ENCODE results near the gene FNDC3B. TPM values are rescaled to one million over a fixed set of nuclear protein-coding genes. Genes with fewer than 3 reads are reported as not detected.
A peak's percentile ranks its signal among the peaks of the same experiment; 100 is the strongest.

FNDC3B gene
- total RNA-seq, 1 experiment from 2014 or later, result 48.6 TPM

DNA sequence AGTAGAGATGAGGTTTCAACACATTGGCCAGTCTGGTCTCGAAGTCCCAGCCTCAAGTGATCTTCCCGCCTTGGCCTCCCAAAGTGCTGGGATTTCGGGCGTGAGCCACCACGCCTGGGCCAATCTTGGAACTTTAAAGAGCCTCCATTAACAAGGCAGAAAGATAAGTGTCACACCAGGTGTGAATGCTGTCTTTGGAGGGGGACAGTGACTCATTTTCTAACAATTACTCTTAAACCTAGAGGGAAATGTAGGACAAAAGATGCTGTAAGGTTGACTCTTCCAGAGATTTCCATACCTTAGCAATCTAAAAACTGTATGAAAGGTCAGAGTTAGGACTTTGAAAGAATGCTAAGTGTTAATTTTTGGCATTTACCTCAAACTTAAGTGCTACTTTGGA, 84.9 kb downstream of the FNDC3B start:
- H3K27me3 ChIP-seq (ENCODE audit: low read length), result no peaks in the 10 kb centered on the region
- POLR2A ChIA-PET (ENCODE audit: unreplicated experiment), result no interaction called here
- H3K27ac ChIP-seq (ENCODE audit: low read length), result no peak overlapping the region
- no peak overlapping the region for H3K4me2 ChIP-seq (ENCODE audit: low read length)
- no peak overlapping the region for H2AFZ ChIP-seq (ENCODE audit: low read length)
- no peaks in the 10 kb centered on the region for H3K9me2 ChIP-seq (replicated peaks; ENCODE audit: low read length)
- H3K4me1 ChIP-seq (ENCODE audit: insufficient read depth, low read length), result peaks cover 40% of the 10 kb centered on the region
- H4K20me1 ChIP-seq (ENCODE audit: low read length), result no peaks in the 10 kb centered on the region
- H3K36me3 ChIP-seq (ENCODE audit: low read depth, low read length), result peaks cover 26% of the 10 kb centered on the region
- no peak for TF ChIP-seq CTCF (conservative IDR thresholded peaks at IDR 0.05; ENCODE audit: low read depth, low read length)
- TF ChIP-seq EZH2 (IDR thresholded peaks at IDR 0.05; ENCODE audit: low read length, unreplicated experiment), result no peak
- no peak for TF ChIP-seq EZH2phosphoT487 (IDR thresholded peaks at IDR 0.05; ENCODE audit: borderline replicate concordance, low read length)
- H3F3A ChIP-seq (ENCODE audit: low read length, unreplicated experiment), result peaks cover 2% of the 10 kb centered on the region
- H3K9me3 ChIP-seq (ENCODE audit: low read length), result no peaks in the 10 kb centered on the region
- H3K79me2 ChIP-seq (ENCODE audit: low read length), result peaks cover 93% of the 10 kb centered on the region
- no peak for ATAC-seq
- CTCF ChIA-PET, result no interaction called here
- H3K9ac ChIP-seq (ENCODE audit: low read length), result no peak overlapping the region
- BruUV-seq (replicated peaks), result no TSS peak
- intact Hi-C loops (cut with micrococcal nuclease), result no loop called here
- no peak overlapping the region for H3K4me3 ChIP-seq (ENCODE audit: low read length)
- DNase-seq, result no peak

DNA sequence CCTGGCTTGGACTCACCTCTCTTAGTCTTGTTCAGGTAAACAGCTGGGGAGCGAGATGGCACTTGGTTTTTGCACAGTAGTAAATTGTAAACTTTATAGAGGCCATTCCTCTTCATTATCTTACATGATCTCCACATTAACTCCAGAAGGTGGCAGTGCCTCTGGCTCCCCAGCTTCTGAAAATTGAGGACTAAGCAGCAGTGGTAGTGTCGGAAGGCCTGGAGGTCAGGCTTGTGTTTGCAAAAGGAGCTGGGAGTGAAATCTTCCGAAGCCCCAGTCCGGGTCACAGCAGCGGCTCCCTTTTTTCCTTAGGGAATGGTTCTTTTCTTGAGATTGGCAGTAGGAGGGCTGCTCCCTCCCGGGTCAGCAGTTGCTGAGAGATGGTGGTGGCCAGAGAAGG, 85.7 kb downstream of the FNDC3B start:
- Histone ChIP-seq H3K4me1 (ENCODE audit: insufficient read depth, low read length) (peaks cover 45% of the 10 kb centered on the region), H3K9me3 (ENCODE audit: low read length) (no peaks in the 10 kb centered on the region), H3K27me3 (ENCODE audit: low read length) (no peaks in the 10 kb centered on the region), H3K9me2 (replicated peaks; ENCODE audit: low read length) (no peaks in the 10 kb centered on the region), H2AFZ (ENCODE audit: low read length) (no peak overlapping the region), H3K9ac (ENCODE audit: low read length) (no peak overlapping the region), H3K27ac (ENCODE audit: low read length) (no peak overlapping the region), H3K4me3 (ENCODE audit: low read length) (no peak overlapping the region), H4K20me1 (ENCODE audit: low read length) (no peaks in the 10 kb centered on the region), H3K4me2 (ENCODE audit: low read length) (no peak overlapping the region), H3K79me2 (ENCODE audit: low read length) (peaks cover 86% of the 10 kb centered on the region), H3F3A (ENCODE audit: low read length, unreplicated experiment) (peaks cover 6% of the 10 kb centered on the region), H3K36me3 (ENCODE audit: low read depth, low read length) (peaks cover 24% of the 10 kb centered on the region)
- POLR2A ChIA-PET (ENCODE audit: unreplicated experiment), result no interaction called here
- ATAC-seq (no peak), DNase-seq (no peak)
- TF ChIP-seq CTCF (conservative IDR thresholded peaks at IDR 0.05; ENCODE audit: low read depth, low read length) (peak; percentile 26; the same call in 1 of the 2 replicates), EZH2phosphoT487 (IDR thresholded peaks at IDR 0.05; ENCODE audit: borderline replicate concordance, low read length) (no peak), EZH2 (IDR thresholded peaks at IDR 0.05; ENCODE audit: low read length, unreplicated experiment) (no peak)
- CTCF ChIA-PET, result no interaction called here
- intact Hi-C loops (cut with micrococcal nuclease), result no loop called here
- BruUV-seq (replicated peaks), result no TSS peak

GRCh38 chr3:172125963-172126457, 86.6 kb downstream of the FNDC3B start:
- ChIA-PET CTCF (no interaction called here), POLR2A (ENCODE audit: unreplicated experiment) (no interaction called here)
- DNase-seq (peak; percentile 10), ATAC-seq (no peak)
- H3K9me2 ChIP-seq (replicated peaks; ENCODE audit: low read length), result no peaks in the 10 kb centered on the region
- H3K27ac ChIP-seq (ENCODE audit: low read length), result no peak overlapping the region
- no peak overlapping the region; the same call in 1 of the 2 replicates for H3K4me2 ChIP-seq (ENCODE audit: low read length)
- H3K27me3 ChIP-seq (ENCODE audit: low read length), result no peaks in the 10 kb centered on the region
- H3K4me1 ChIP-seq (ENCODE audit: insufficient read depth, low read length), result peaks cover 54% of the 10 kb centered on the region
- H3K36me3 ChIP-seq (ENCODE audit: low read depth, low read length), result peaks cover 22% of the 10 kb centered on the region
- H3K79me2 ChIP-seq (ENCODE audit: low read length), result peaks cover 90% of the 10 kb centered on the region
- H2AFZ ChIP-seq (ENCODE audit: low read length), result no peak overlapping the region
- no TSS peak for BruUV-seq (replicated peaks)
- intact Hi-C loops (cut with micrococcal nuclease), result no loop called here
- no peaks in the 10 kb centered on the region for H3K9me3 ChIP-seq (ENCODE audit: low read length)
- H3K9ac ChIP-seq (ENCODE audit: low read length), result no peak overlapping the region
- H3F3A ChIP-seq (ENCODE audit: low read length, unreplicated experiment), result peaks cover 6% of the 10 kb centered on the region
- no peaks in the 10 kb centered on the region for H4K20me1 ChIP-seq (ENCODE audit: low read length)
- H3K4me3 ChIP-seq (ENCODE audit: low read length), result no peak overlapping the region
- TF ChIP-seq CTCF (conservative IDR thresholded peaks at IDR 0.05; ENCODE audit: low read depth, low read length), result no peak
- no peak for TF ChIP-seq EZH2 (IDR thresholded peaks at IDR 0.05; ENCODE audit: low read length, unreplicated experiment)
- TF ChIP-seq EZH2phosphoT487 (IDR thresholded peaks at IDR 0.05; ENCODE audit: borderline replicate concordance, low read length), result no peak
